ENCODE data around the gene CPNE4.
"Not testable (repeated sequence)": the region's sequence is repeated elsewhere in the genome, so short reads cannot be mapped to it uniquely, and the experiment has no call there.

CPNE4 gene

DNA sequence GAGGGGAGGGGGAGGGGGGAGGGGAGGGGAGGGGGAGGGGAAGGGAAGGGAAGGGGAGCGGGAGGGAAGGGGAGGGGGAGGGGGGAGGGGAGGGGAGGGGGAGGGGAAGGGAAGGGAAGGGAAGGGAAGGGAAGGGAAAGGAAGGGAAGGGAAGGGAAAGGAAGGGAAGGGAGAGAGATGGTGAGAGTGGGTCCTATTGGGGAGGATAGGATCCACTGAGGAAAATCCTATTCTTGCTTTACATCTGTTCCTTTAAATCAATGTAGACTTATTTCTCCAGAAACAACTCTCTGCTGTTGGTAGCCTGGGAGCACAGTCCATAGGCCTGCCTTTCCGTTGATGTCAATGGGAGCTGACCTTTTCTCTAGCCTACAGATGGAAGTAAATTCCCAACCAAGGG is 10.1 kb upstream of the CPNE4 start:
- H3K36me3 ChIP-seq (ENCODE audit: control insufficient read depth, insufficient read depth, low read length); H3K27ac ChIP-seq (ENCODE audit: low read length); H3K4me1 ChIP-seq (ENCODE audit: control insufficient read depth, insufficient read depth, low read length); DNase-seq (ENCODE audit: low read depth, low spot score); H3K9me3 ChIP-seq (ENCODE audit: control insufficient read depth, insufficient read depth, low read length); H3K4me3 ChIP-seq (ENCODE audit: low read length); H3K27me3 ChIP-seq (ENCODE audit: control insufficient read depth, insufficient read depth, low read length): not testable (repeated sequence)
- no CpG with 5 or more reads among the region's 2 CpGs for WGBS (ENCODE audit: insufficient coverage, insufficient read length)

DNA sequence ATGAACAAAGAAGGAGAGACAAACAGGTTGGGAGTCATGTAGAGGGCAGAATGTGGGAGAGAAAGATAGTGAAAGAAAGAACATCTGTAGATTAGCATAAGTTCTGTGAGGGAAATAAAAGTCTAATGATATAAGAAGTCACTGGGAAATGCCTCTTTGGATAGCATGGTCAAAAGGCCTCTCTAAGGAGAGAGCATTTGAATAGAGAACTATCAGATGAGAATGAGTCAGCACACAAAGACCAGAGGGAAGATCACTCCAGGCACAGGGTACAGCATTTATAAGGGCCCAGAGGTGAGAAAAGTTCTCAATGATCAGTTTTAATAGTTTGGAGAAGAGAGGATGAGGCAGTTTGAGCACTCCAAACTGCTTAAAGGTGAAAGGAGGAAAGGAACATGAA is 7.9 kb upstream of the CPNE4 start:
- DNase-seq (ENCODE audit: low read depth, low spot score): no peak
- no peaks in the 10 kb centered on the region for H3K4me1 ChIP-seq (ENCODE audit: control insufficient read depth, insufficient read depth, low read length)
- no peaks in the 10 kb centered on the region for H3K9me3 ChIP-seq (ENCODE audit: control insufficient read depth, insufficient read depth, low read length)
- H3K27ac ChIP-seq (ENCODE audit: low read length): no peak overlapping the region
- no peaks in the 10 kb centered on the region for H3K36me3 ChIP-seq (ENCODE audit: control insufficient read depth, insufficient read depth, low read length)
- H3K27me3 ChIP-seq (ENCODE audit: control insufficient read depth, insufficient read depth, low read length): no peaks in the 10 kb centered on the region
- H3K4me3 ChIP-seq (ENCODE audit: low read length): no peak overlapping the region

- WGBS (ENCODE audit: insufficient coverage, insufficient read length): no CpG with 5 or more reads among the region's 1 CpG
- H3K27me3 ChIP-seq (ENCODE audit: control insufficient read depth, insufficient read depth, low read length): peaks cover 2% of the 10 kb centered on the region; the same call in 1 of the 2 replicates
- no peak overlapping the region for H3K27ac ChIP-seq (ENCODE audit: low read length)
These were observed 3.5 kb upstream of the CPNE4 start for GRCh38 chr3:132038198-132038825.

GRCh38 chr3:132037581-132037980 is 2.8 kb upstream of the CPNE4 start:
- Histone ChIP-seq H3K4me3 (ENCODE audit: low read length) (no peak overlapping the region), H3K27me3 (ENCODE audit: control insufficient read depth, insufficient read depth, low read length) (peaks cover 2% of the 10 kb centered on the region; the same call in 1 of the 2 replicates), H3K36me3 (ENCODE audit: control insufficient read depth, insufficient read depth, low read length) (no peaks in the 10 kb centered on the region), H3K27ac (ENCODE audit: low read length) (no peak overlapping the region), H3K9me3 (ENCODE audit: control insufficient read depth, insufficient read depth, low read length) (no peaks in the 10 kb centered on the region), H3K4me1 (ENCODE audit: control insufficient read depth, insufficient read depth, low read length) (no peaks in the 10 kb centered on the region)
- no CpG with 5 or more reads among the region's 3 CpGs for WGBS (ENCODE audit: insufficient coverage, insufficient read length)
- no peak for DNase-seq (ENCODE audit: low read depth, low spot score)

More at GRCh38 chr3:132038198-132038825, 3.5 kb upstream of the CPNE4 start:
- H3K36me3 ChIP-seq (ENCODE audit: control insufficient read depth, insufficient read depth, low read length): no peaks in the 10 kb centered on the region
- H3K9me3 ChIP-seq (ENCODE audit: control insufficient read depth, insufficient read depth, low read length): no peaks in the 10 kb centered on the region
- DNase-seq (ENCODE audit: low read depth, low spot score): no peak
- H3K4me1 ChIP-seq (ENCODE audit: control insufficient read depth, insufficient read depth, low read length): no peaks in the 10 kb centered on the region
- no peak overlapping the region for H3K4me3 ChIP-seq (ENCODE audit: low read length)

DNA sequence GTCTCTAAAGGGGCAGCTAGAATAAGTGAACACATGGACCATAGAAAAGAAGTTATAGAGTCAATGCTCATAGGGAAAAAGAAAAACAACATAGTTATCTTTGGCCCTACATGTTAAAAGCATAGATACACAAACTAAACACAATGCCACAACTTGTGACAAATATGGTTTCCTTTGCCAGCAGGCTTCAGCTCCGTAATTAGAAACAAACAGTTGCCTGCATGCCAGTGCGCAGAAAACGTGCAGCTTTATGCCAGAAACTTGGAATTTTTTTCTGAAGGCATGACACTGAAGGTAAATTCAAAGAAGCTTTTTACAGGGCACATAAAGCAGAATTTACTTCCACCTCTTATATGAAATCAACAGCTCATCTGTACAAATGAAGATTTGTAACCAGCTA is 2.2 kb upstream of the CPNE4 start:
- H3K36me3 ChIP-seq (ENCODE audit: control insufficient read depth, insufficient read depth, low read length): no peaks in the 10 kb centered on the region
- WGBS (ENCODE audit: insufficient coverage, insufficient read length): no CpG with 5 or more reads among the region's 3 CpGs
- no peaks in the 10 kb centered on the region for H3K9me3 ChIP-seq (ENCODE audit: control insufficient read depth, insufficient read depth, low read length)
- H3K4me1 ChIP-seq (ENCODE audit: control insufficient read depth, insufficient read depth, low read length): no peaks in the 10 kb centered on the region
- peaks cover 2% of the 10 kb centered on the region; the same call in 1 of the 2 replicates for H3K27me3 ChIP-seq (ENCODE audit: control insufficient read depth, insufficient read depth, low read length)
- no peak for DNase-seq (ENCODE audit: low read depth, low spot score)
- no peak overlapping the region for H3K27ac ChIP-seq (ENCODE audit: low read length)
- no peak overlapping the region for H3K4me3 ChIP-seq (ENCODE audit: low read length)

GRCh38 chr3:132034097-132034485 is 723 bp downstream of the CPNE4 start:
- Histone ChIP-seq H3K4me3 (ENCODE audit: low read length) (peak overlapping the region; percentile 51; the same call in 1 of the 2 replicates), H3K4me1 (ENCODE audit: control insufficient read depth, insufficient read depth, low read length) (no peaks in the 10 kb centered on the region; the same call in 1 of the 2 replicates), H3K27ac (ENCODE audit: low read length) (no peak overlapping the region), H3K27me3 (ENCODE audit: control insufficient read depth, insufficient read depth, low read length) (peaks cover 2% of the 10 kb centered on the region; the same call in 1 of the 2 replicates), H3K36me3 (ENCODE audit: control insufficient read depth, insufficient read depth, low read length) (no peaks in the 10 kb centered on the region), H3K9me3 (ENCODE audit: control insufficient read depth, insufficient read depth, low read length) (no peaks in the 10 kb centered on the region)
- no CpG with 5 or more reads among the region's 14 CpGs for WGBS (ENCODE audit: insufficient coverage, insufficient read length)
- no peak for DNase-seq (ENCODE audit: low read depth, low spot score)

DNA sequence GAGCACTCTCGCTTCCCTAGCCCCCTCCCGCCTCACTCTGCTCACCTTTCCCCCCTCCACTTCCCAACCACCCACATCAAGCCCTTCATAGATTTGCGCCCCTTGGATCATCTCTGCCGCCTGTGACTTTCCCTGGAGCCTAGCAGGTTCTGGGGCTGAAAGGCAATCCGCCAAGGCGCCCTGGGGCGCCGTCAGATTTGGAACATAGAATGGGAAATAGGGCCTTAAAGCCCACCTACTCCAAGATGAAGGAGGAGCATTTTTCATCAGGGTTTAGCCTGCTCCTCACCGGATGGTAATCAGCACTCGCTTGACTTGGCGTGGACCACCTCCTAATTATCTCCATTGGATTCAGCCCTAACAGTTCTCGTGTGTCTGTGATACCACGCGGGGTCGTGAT is 1.3 kb downstream of the CPNE4 start:
- Histone ChIP-seq H3K9me3 (ENCODE audit: control insufficient read depth, insufficient read depth, low read length) (no peaks in the 10 kb centered on the region), H3K4me1 (ENCODE audit: control insufficient read depth, insufficient read depth, low read length) (no peaks in the 10 kb centered on the region; the same call in 1 of the 2 replicates), H3K27me3 (ENCODE audit: control insufficient read depth, insufficient read depth, low read length) (peaks cover 2% of the 10 kb centered on the region; the same call in 1 of the 2 replicates), H3K36me3 (ENCODE audit: control insufficient read depth, insufficient read depth, low read length) (no peaks in the 10 kb centered on the region), H3K27ac (ENCODE audit: low read length) (no peak overlapping the region), H3K4me3 (ENCODE audit: low read length) (peak overlapping the region; percentile 51; the same call in 1 of the 2 replicates)
- WGBS (ENCODE audit: insufficient coverage, insufficient read length): no CpG with 5 or more reads among the region's 15 CpGs
- no peak for DNase-seq (ENCODE audit: low read depth, low spot score)

GRCh38 chr3:132032959-132033358 is 1.9 kb downstream of the CPNE4 start:
- Histone ChIP-seq H3K4me3 (ENCODE audit: low read length) (no peak overlapping the region; the same call in 1 of the 2 replicates), H3K9me3 (ENCODE audit: control insufficient read depth, insufficient read depth, low read length) (no peaks in the 10 kb centered on the region), H3K27ac (ENCODE audit: low read length) (no peak overlapping the region), H3K36me3 (ENCODE audit: control insufficient read depth, insufficient read depth, low read length) (no peaks in the 10 kb centered on the region), H3K4me1 (ENCODE audit: control insufficient read depth, insufficient read depth, low read length) (no peaks in the 10 kb centered on the region; the same call in 1 of the 2 replicates), H3K27me3 (ENCODE audit: control insufficient read depth, insufficient read depth, low read length) (peaks cover 2% of the 10 kb centered on the region; the same call in 1 of the 2 replicates)
- no peak for DNase-seq (ENCODE audit: low read depth, low spot score)
- WGBS (ENCODE audit: insufficient coverage, insufficient read length): 100% methylated on average over 4 of the region's 8 CpGs

GRCh38 chr3:132029182-132029902 is 5.5 kb downstream of the CPNE4 start:
- Histone ChIP-seq H3K9me3 (ENCODE audit: control insufficient read depth, insufficient read depth, low read length) (no peaks in the 10 kb centered on the region), H3K27ac (ENCODE audit: low read length) (no peak overlapping the region), H3K27me3 (ENCODE audit: control insufficient read depth, insufficient read depth, low read length) (no peaks in the 10 kb centered on the region; the same call in 1 of the 2 replicates), H3K36me3 (ENCODE audit: control insufficient read depth, insufficient read depth, low read length) (no peaks in the 10 kb centered on the region), H3K4me3 (ENCODE audit: low read length) (no peak overlapping the region), H3K4me1 (ENCODE audit: control insufficient read depth, insufficient read depth, low read length) (no peaks in the 10 kb centered on the region; the same call in 1 of the 2 replicates)
- peak; percentile 93 for DNase-seq (ENCODE audit: low read depth, low spot score)
- WGBS (ENCODE audit: insufficient coverage, insufficient read length): no CpG with 5 or more reads among the region's 15 CpGs

- Histone ChIP-seq H3K4me1 (ENCODE audit: control insufficient read depth, insufficient read depth, low read length) (no peaks in the 10 kb centered on the region; the same call in 1 of the 2 replicates), H3K36me3 (ENCODE audit: control insufficient read depth, insufficient read depth, low read length) (no peaks in the 10 kb centered on the region)
These were observed 11.9 kb downstream of the CPNE4 start for GRCh38 chr3:132022914-132023313.

More at GRCh38 chr3:132022914-132023313, 11.9 kb downstream of the CPNE4 start:
- no peak overlapping the region for H3K27ac ChIP-seq (ENCODE audit: low read length)
- no peaks in the 10 kb centered on the region for H3K9me3 ChIP-seq (ENCODE audit: control insufficient read depth, insufficient read depth, low read length)
- H3K27me3 ChIP-seq (ENCODE audit: control insufficient read depth, insufficient read depth, low read length): no peaks in the 10 kb centered on the region
- no peak overlapping the region for H3K4me3 ChIP-seq (ENCODE audit: low read length)
- DNase-seq (ENCODE audit: low read depth, low spot score): no peak
- no CpG with 5 or more reads among the region's 7 CpGs for WGBS (ENCODE audit: insufficient coverage, insufficient read length)
